GM12878 (cell line): ENCODE results near the gene FBXL2. TPM values are rescaled to one million over a fixed set of nuclear protein-coding genes. Genes with fewer than 3 reads are reported as not detected.

Experiments
- ATAC-seq: fragments of 200-7000 bp; cut with Tn5 transposase; 3 replicates; pipeline ENCODE4 v1.9.1; 2020; ENCODE audit warnings: mild to moderate bottlenecking, moderate library complexity
- BruUV-seq: library from RNA; stranded (reverse); fragments of 400-500 nt; replicated peaks from 2 replicates; lab custom pipeline; 2021; lab: Mats Ljungman, UMichigan
- CTCF ChIA-PET: fragments of 300-600 bp; sonication (Branson Sonifier 250); formaldehyde crosslinking; extraction: SDS; loops from one replicate; lab custom pipeline; 2021; ENCODE audit warnings: inconsistent platforms; lab: Yijun Ruan, JAX
- POLR2A ChIA-PET: fragments of 350-600 bp; formaldehyde crosslinking; extraction: SDS; loops from one replicate; lab custom pipeline; 2021; ENCODE audit warnings: inconsistent platforms; lab: Charles Lee
- RAD21 ChIA-PET: fragments of 300-600 bp; sonication (Branson Sonifier 250); formaldehyde crosslinking; loops from one replicate; lab custom pipeline; 2023; ENCODE audit warnings: antibody characterized with exemption; ENCODE audit not compliant: unreplicated experiment; lab: Charles Lee
- SMC1A ChIA-PET: fragments of 300-600 bp; sonication (Branson Sonifier 250); formaldehyde crosslinking; loops from one replicate; lab custom pipeline; 2023; ENCODE audit not compliant: unreplicated experiment, uncharacterized antibody; lab: Charles Lee
- DNase-seq: peaks from one replicate; pipeline ENCODE4 v3.0.0-alpha.2; 2011; ENCODE audit warnings: low read depth, low spot score
- FAIRE-seq: peaks from 3 replicates; lab custom pipeline; 2011; peaks lifted over from hg19 to GRCh38; lab: Jason Lieb, UNC
- H2AFZ ChIP-seq: 2 replicates; pipeline ENCODE4 v1.6.0; 2011; ENCODE audit warnings: low read depth, low read length, control low read depth; ENCODE audit not compliant: control insufficient read depth
- H3K27ac ChIP-seq: 2 replicates; pipeline ENCODE4 v1.5.1; 2011; ENCODE audit warnings: control low read depth; ENCODE audit not compliant: control insufficient read depth, insufficient read depth
- H3K27me3 ChIP-seq, 2 experiments: replicated peaks in 1 of 2; 2 replicates each; pipeline versions ENCODE4 v1.6.0 to v1.6.1; 2011; ENCODE audit warnings: low read length in 1 of 2; ENCODE audit not compliant: control insufficient read depth in 2 of 2, insufficient read depth in 2 of 2
- H3K36me3 ChIP-seq, 2 experiments: 2 replicates each; pipeline ENCODE4 v1.5.1; 2011; ENCODE audit warnings: low read length in 1 of 2; ENCODE audit not compliant: control insufficient read depth in 2 of 2, insufficient read depth in 2 of 2
- H3K4me1 ChIP-seq: 2 replicates; pipeline ENCODE4 v1.6.1; 2011; ENCODE audit warnings: mild to moderate bottlenecking, low read length, moderate library complexity, mixed read lengths; ENCODE audit not compliant: control insufficient read depth, insufficient read depth
- H3K4me2 ChIP-seq: 2 replicates; pipeline ENCODE4 v1.6.0; 2011; ENCODE audit warnings: control low read depth; ENCODE audit not compliant: control insufficient read depth, insufficient read depth
- H3K4me3 ChIP-seq: fragments of 200-600 bp; sonication (generic); 2 replicates; pipeline ENCODE4 v1.5.1; 2016
- H3K79me2 ChIP-seq: 2 replicates; pipeline ENCODE4 v1.6.0; 2011; ENCODE audit warnings: low read length; ENCODE audit not compliant: control insufficient read depth, insufficient read depth
- H3K9ac ChIP-seq: 2 replicates; pipeline ENCODE4 v1.8.0; 2011; ENCODE audit warnings: low read length, control low read depth, mixed read lengths; ENCODE audit not compliant: control insufficient read depth, insufficient read depth
- H3K9me3 ChIP-seq: replicated peaks from 3 replicates; pipeline ENCODE4 v1.5.1; 2011; ENCODE audit warnings: mild to moderate bottlenecking, low read length; ENCODE audit not compliant: control insufficient read depth, insufficient read depth
- H4K20me1 ChIP-seq: 2 replicates; pipeline ENCODE4 v1.6.0; 2011; ENCODE audit not compliant: control insufficient read depth, insufficient read depth
- ATF2 ChIP-seq: IDR thresholded peaks from 2 replicates; pipeline ENCODE4 v1.6.1; 2012; ENCODE audit warnings: low read length, inconsistent platforms
- CREB1 ChIP-seq: IDR thresholded peaks from 2 replicates; pipeline ENCODE4 v1.6.1; 2012; ENCODE audit warnings: low read depth, mild to moderate bottlenecking, inconsistent platforms
- E2F4 ChIP-seq: IDR thresholded peaks from 2 replicates; pipeline ENCODE4 v1.6.1; 2012; ENCODE audit warnings: low read depth, low read length, improper control_type of control experiment
- E2F8 ChIP-seq: fragments of 450-650 bp; IDR thresholded peaks from 2 replicates; pipeline ENCODE4 v1.6.1; 2018; ENCODE audit warnings: mild to moderate bottlenecking, low read depth, moderate library complexity; ENCODE audit not compliant: partially characterized antibody
- NR2C1 ChIP-seq: fragments of 450-650 bp; IDR thresholded peaks from 2 replicates; pipeline ENCODE4 v1.6.1; 2017; ENCODE audit warnings: antibody characterized with exemption, mild to moderate bottlenecking, moderate library complexity
- PKNOX1 ChIP-seq: fragments of 450-650 bp; IDR thresholded peaks from 2 replicates; pipeline ENCODE4 v1.6.1; 2016; ENCODE audit warnings: mild to moderate bottlenecking
- POLR2A ChIP-seq: IDR thresholded peaks from 2 replicates; pipeline ENCODE4 v1.6.1; 2011; ENCODE audit warnings: low read depth, mild to moderate bottlenecking, low read length
- POLR2AphosphoS5 ChIP-seq: IDR thresholded peaks from 2 replicates; pipeline ENCODE4 v1.6.1; 2011; ENCODE audit warnings: mild to moderate bottlenecking, low read length, inconsistent platforms
- RELB ChIP-seq: fragments of 450-650 bp; IDR thresholded peaks from 2 replicates; pipeline ENCODE4 v1.6.1; 2017; ENCODE audit warnings: low read depth, mild to moderate bottlenecking, moderate library complexity
- SMAD5 ChIP-seq: IDR thresholded peaks from 2 replicates; pipeline ENCODE4 v1.6.1; 2016; ENCODE audit warnings: antibody characterized with exemption, low read depth
- TCF7 ChIP-seq: IDR thresholded peaks from 2 replicates; pipeline ENCODE4 v1.6.1; 2014; ENCODE audit warnings: antibody characterized with exemption, borderline replicate concordance
- USF2 ChIP-seq: IDR thresholded peaks from 2 replicates; pipeline ENCODE4 v1.6.1; 2011; ENCODE audit warnings: low read depth, low read length, improper control_type of control experiment, borderline replicate concordance
- WGBS: methylation state at CpG from one replicate; pipeline ENCODE4 v1.1.6; 2016; ENCODE audit warnings: low lambda C conversion rate; ENCODE audit not compliant: insufficient replicate concordance, insufficient coverage; ENCODE audit errors: missing lambda C conversion rate; 5-methylcytosine and 5-hydroxymethylcytosine counted together
- in situ Hi-C: fragments of 300-500 bp; cut with MboI; formaldehyde crosslinking; loops from 9 replicates; pipeline ENCODE4 v1.14.3; 2018; ENCODE audit warnings: mixed read lengths
- intact Hi-C: fragments of 100-400 bp; cut with micrococcal nuclease; formaldehyde crosslinking; loops from one replicate; pipeline ENCODE4 v1.14.2; 2022; ENCODE audit not compliant: unreplicated experiment
- polyA plus RNA-seq, 11 experiments: library from polyadenylated mRNA; depleted of rRNA in 4 of 11; unstranded in 6 of 11; stranded (reverse) in 5 of 11; fragments of >200 nt; fragmentation: Nextera tagmentation in 4 of 11; fragmentation: Illumina TruSeq in 1 of 11; extraction: Ambion mirVana in 4 of 11; extraction: Trizol in 1 of 11; gene quantifications; 1 replicate in 1 of 11; 2 replicates in 10 of 11; pipeline versions ENCODE4 v1.2.1 to v1.2.3, GENCODE V29; 2011 to 2016; ENCODE audit warnings: inconsistent platforms in 2 of 11, missing spikeins in 2 of 11, low read depth in 1 of 11
- total RNA-seq, 4 experiments: library from RNA; depleted of rRNA in 3 of 4; stranded (reverse); fragments of >200 nt in 3 of 4; fragmentation: Illumina TruSeq in 1 of 4; extraction: Trizol in 1 of 4; gene quantifications; 2 replicates each; pipeline versions ENCODE4 v1.2.1 to v1.2.3, GENCODE V29; 2013 to 2021

FBXL2 gene
- total and polyA plus RNA-seq, 10 of the 15 experiments (the other 5 are each of a cell fraction or from before 2014, with no cell fraction given): 0.04 to 0.72 (median 0.15) TPM; not detected in 1

- no peak for TF ChIP-seq PKNOX1
- TF ChIP-seq E2F4: no peak
- TF ChIP-seq ATF2: no peak
- no peak for TF ChIP-seq E2F8
Observed at GRCh38 chr3:33236005-33236404, 41.2 kb upstream of the FBXL2 start (continued).

GRCh38 chr3:33237439-33237838 lies 39.8 kb upstream of the FBXL2 start:
- in situ Hi-C loops (no loop called here), intact Hi-C loops (no loop called here)
- no peaks in the 10 kb centered on the region for H4K20me1 ChIP-seq
- ATAC-seq (peak; percentile 80), DNase-seq (peak; percentile 21), FAIRE-seq (peak; percentile 59)
- ChIA-PET CTCF (interaction anchor here (0.6 to 1.0 kb wide), 4 partner anchors 10 to 106 kb away, joined by 3 read pairs; no protein-coding TSS in a partner anchor), RAD21 (interaction anchor here (0.9 kb wide), 1 partner anchor 106 kb away, joined by 4 read pairs; no protein-coding TSS in a partner anchor), POLR2A (no interaction called here), SMC1A (interaction anchor here (0.8 to 1.5 kb wide), 2 partner anchors 11 to 98 kb away, joined by 3 read pairs; no protein-coding TSS in a partner anchor)
- no peak overlapping the region for H3K4me2 ChIP-seq
- H3K9ac ChIP-seq: no peak overlapping the region
- BruUV-seq: no TSS peak
- no peaks in the 10 kb centered on the region for H3K36me3 ChIP-seq
- H3K4me3 ChIP-seq: no peak overlapping the region
- no peaks in the 10 kb centered on the region for H3K79me2 ChIP-seq
- H3K4me1 ChIP-seq: no peaks in the 10 kb centered on the region
- H3K9me3 ChIP-seq: peaks cover 2% of the 10 kb centered on the region; the same call in 1 of the 3 replicates
- H2AFZ ChIP-seq: no peak overlapping the region
- 40% methylated on average over 4 of the region's 4 CpGs for whole genome bisulfite sequencing
- no peaks in the 10 kb centered on the region for H3K27me3 ChIP-seq
- no peak overlapping the region for H3K27ac ChIP-seq
- TF ChIP-seq TCF7: no peak
- TF ChIP-seq NR2C1: no peak
- no peak for TF ChIP-seq POLR2AphosphoS5
- peak; percentile 50; the same call in 1 of the 2 replicates for TF ChIP-seq RELB
- TF ChIP-seq USF2: no peak
- no peak for TF ChIP-seq CREB1
- TF ChIP-seq SMAD5: no peak
- no peak for TF ChIP-seq POLR2A
